ENCODE results near the gene ZNF358. TPM values are rescaled to one million over a fixed set of nuclear protein-coding genes. Genes with fewer than 3 reads are reported as not detected.

Gene ZNF358
- total RNA-seq, 1 experiment from 2014 or later: 30.2 TPM

DNA sequence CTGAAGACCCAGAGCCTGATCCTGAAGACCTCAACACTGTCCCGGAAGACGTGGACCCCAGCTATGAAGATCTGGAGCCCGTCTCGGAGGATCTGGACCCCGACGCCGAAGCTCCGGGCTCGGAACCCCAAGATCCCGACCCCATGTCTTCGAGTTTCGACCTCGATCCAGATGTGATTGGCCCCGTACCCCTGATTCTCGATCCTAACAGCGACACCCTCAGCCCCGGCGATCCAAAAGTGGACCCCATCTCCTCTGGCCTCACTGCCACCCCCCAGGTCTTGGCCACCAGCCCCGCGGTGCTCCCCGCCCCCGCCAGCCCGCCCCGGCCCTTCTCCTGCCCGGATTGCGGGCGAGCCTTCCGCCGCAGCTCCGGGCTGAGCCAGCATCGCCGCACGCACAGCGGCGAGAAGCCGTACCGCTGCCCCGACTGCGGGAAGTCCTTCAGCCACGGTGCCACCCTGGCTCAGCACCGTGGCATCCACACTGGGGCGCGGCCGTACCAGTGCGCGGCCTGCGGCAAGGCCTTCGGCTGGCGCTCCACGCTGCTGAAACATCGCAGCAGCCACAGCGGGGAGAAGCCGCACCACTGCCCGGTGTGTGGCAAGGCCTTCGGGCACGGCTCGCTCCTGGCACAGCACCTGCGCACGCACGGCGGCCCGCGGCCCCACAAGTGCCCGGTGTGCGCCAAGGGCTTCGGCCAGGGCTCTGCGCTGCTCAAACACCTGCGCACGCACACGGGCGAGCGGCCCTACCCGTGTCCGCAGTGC, 3.6 kb downstream of the ZNF358 start:
- intact Hi-C loops (cut with micrococcal nuclease; ENCODE audit: unreplicated experiment): no loop called here
- in situ Hi-C loops (cut with HindIII; ENCODE audit: low pct_unique_long_range_greater_than_20kb, low sequenced_read_pairs): no loop called here
- ChIA-PET POLR2A (interaction anchor here (0.5 to 0.6 kb wide), 2 partner anchors 13 to 71 kb away, joined by 3 to 5 read pairs; no protein-coding TSS in a partner anchor), CTCF (interaction anchor here (0.6 kb wide), 1 partner anchor 280 kb away, joined by 6 read pairs; no protein-coding TSS in a partner anchor)
- H3K36me3 ChIP-seq (ENCODE audit: control insufficient read depth, insufficient read depth, low read length): no peaks in the 10 kb centered on the region; the same call in 1 of the 2 replicates
- ATAC-seq (no peak), DNase-seq (ENCODE audit: low read depth, low spot score) (no peak)
- no peaks in the 10 kb centered on the region for H3K9me3 ChIP-seq (ENCODE audit: control insufficient read depth, insufficient read depth, low read depth, low read length)
- no peak overlapping the region for H3K27ac ChIP-seq (ENCODE audit: low read length)
- no peak overlapping the region for H3K4me3 ChIP-seq (ENCODE audit: low read depth in 2 of 2, low read length in 2 of 2)
- H3K27me3 ChIP-seq (ENCODE audit: control insufficient read depth, insufficient read depth, low read length): no peaks in the 10 kb centered on the region
- peaks cover 5% of the 10 kb centered on the region for H3K4me1 ChIP-seq (ENCODE audit: control insufficient read depth, insufficient read depth, low read length)
- no peak for TF ChIP-seq POLR2AphosphoS5 (IDR thresholded peaks at IDR 0.05; ENCODE audit: low read depth, low read length)
- TF ChIP-seq, protein P1, sequence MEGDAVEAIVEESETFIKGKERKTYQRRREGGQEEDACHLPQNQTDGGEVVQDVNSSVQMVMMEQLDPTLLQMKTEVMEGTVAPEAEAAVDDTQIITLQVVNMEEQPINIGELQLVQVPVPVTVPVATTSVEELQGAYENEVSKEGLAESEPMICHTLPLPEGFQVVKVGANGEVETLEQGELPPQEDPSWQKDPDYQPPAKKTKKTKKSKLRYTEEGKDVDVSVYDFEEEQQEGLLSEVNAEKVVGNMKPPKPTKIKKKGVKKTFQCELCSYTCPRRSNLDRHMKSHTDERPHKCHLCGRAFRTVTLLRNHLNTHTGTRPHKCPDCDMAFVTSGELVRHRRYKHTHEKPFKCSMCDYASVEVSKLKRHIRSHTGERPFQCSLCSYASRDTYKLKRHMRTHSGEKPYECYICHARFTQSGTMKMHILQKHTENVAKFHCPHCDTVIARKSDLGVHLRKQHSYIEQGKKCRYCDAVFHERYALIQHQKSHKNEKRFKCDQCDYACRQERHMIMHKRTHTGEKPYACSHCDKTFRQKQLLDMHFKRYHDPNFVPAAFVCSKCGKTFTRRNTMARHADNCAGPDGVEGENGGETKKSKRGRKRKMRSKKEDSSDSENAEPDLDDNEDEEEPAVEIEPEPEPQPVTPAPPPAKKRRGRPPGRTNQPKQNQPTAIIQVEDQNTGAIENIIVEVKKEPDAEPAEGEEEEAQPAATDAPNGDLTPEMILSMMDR (IDR thresholded peaks at IDR 0.05): no peak
- BruUV-seq (replicated peaks): no TSS peak

DNA sequence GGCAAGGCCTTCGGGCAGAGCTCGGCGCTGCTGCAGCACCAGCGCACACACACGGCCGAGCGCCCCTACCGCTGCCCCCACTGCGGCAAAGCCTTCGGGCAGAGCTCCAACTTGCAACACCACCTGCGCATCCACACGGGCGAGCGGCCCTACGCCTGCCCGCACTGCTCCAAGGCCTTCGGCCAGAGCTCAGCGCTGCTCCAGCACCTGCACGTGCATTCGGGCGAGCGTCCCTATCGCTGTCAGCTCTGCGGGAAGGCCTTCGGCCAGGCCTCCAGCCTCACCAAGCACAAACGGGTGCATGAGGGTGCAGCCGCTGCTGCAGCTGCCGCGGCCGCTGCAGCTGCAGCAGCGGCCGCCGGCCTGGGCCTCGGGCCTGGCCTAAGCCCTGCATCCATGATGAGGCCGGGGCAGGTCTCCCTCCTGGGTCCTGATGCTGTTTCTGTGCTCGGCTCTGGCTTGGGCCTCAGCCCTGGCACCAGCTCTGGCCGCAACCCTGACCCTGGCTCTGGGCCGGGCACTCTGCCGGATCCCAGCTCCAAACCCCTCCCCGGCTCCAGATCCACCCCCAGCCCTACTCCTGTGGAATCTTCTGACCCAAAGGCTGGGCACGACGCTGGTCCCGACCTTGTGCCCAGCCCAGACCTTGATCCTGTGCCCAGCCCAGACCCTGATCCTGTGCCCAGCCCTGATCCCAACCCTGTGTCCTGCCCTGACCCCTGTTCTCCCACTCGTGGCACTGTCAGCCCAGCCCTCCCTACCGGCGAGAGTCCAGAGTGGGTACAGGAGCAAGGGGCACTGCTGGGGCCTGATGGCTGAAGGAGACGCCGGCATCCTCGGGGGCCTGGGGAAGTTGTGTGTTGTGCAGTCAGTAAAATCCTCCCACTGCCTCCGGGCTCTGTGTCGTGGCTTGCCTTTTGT, 4.5 kb downstream of the ZNF358 start:
- TF ChIP-seq, protein P2, sequence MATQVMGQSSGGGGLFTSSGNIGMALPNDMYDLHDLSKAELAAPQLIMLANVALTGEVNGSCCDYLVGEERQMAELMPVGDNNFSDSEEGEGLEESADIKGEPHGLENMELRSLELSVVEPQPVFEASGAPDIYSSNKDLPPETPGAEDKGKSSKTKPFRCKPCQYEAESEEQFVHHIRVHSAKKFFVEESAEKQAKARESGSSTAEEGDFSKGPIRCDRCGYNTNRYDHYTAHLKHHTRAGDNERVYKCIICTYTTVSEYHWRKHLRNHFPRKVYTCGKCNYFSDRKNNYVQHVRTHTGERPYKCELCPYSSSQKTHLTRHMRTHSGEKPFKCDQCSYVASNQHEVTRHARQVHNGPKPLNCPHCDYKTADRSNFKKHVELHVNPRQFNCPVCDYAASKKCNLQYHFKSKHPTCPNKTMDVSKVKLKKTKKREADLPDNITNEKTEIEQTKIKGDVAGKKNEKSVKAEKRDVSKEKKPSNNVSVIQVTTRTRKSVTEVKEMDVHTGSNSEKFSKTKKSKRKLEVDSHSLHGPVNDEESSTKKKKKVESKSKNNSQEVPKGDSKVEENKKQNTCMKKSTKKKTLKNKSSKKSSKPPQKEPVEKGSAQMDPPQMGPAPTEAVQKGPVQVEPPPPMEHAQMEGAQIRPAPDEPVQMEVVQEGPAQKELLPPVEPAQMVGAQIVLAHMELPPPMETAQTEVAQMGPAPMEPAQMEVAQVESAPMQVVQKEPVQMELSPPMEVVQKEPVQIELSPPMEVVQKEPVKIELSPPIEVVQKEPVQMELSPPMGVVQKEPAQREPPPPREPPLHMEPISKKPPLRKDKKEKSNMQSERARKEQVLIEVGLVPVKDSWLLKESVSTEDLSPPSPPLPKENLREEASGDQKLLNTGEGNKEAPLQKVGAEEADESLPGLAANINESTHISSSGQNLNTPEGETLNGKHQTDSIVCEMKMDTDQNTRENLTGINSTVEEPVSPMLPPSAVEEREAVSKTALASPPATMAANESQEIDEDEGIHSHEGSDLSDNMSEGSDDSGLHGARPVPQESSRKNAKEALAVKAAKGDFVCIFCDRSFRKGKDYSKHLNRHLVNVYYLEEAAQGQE (IDR thresholded peaks at IDR 0.05; ENCODE audit: insufficient read depth in 1 of 2, low read depth in 2 of 2, low read length in 1 of 2): no peak
- TF ChIP-seq POLR2AphosphoS5 (IDR thresholded peaks at IDR 0.05; ENCODE audit: low read depth, low read length) (no peak), SIN3A (IDR thresholded peaks at IDR 0.05; ENCODE audit: borderline replicate concordance, insufficient read depth, low read depth, low read length) (no peak), TCF7L2 (IDR thresholded peaks at IDR 0.05; ENCODE audit: low read depth, low read length) (no peak)
- TF ChIP-seq, protein P1 (IDR thresholded peaks at IDR 0.05): no peak
- CTCF ChIA-PET: interaction anchor here (0.6 kb wide), 1 partner anchor 279 kb away, joined by 6 read pairs; no protein-coding TSS in a partner anchor
- no peaks in the 10 kb centered on the region; the same call in 1 of the 2 replicates for H3K36me3 ChIP-seq (ENCODE audit: control insufficient read depth, insufficient read depth, low read length)
- no peaks in the 10 kb centered on the region for H3K9me3 ChIP-seq (ENCODE audit: control insufficient read depth, insufficient read depth, low read depth, low read length)
- in situ Hi-C loops (cut with HindIII; ENCODE audit: low pct_unique_long_range_greater_than_20kb, low sequenced_read_pairs): no loop called here
- H3K4me1 ChIP-seq (ENCODE audit: control insufficient read depth, insufficient read depth, low read length): peaks cover 3% of the 10 kb centered on the region
- DNase-seq (ENCODE audit: low read depth, low spot score) (no peak), ATAC-seq (no peak)
- H3K27ac ChIP-seq (ENCODE audit: low read length): no peak overlapping the region
- intact Hi-C loops (cut with micrococcal nuclease; ENCODE audit: unreplicated experiment): no loop called here
- H3K4me3 ChIP-seq (ENCODE audit: low read depth in 2 of 2, low read length in 2 of 2): no peak overlapping the region
- POLR2A ChIA-PET: interaction anchor here (0.5 to 0.6 kb wide), 2 partner anchors 14 to 72 kb away, joined by 3 to 5 read pairs; no protein-coding TSS in a partner anchor
- BruUV-seq (replicated peaks): no TSS peak
- H3K27me3 ChIP-seq (ENCODE audit: control insufficient read depth, insufficient read depth, low read length): no peaks in the 10 kb centered on the region

All from Panc1 (cell line).